Vagina (tissue), 2 donors: ENCODE results near the gene IL22RA1. TPM values are rescaled to one million over a fixed set of nuclear protein-coding genes. Genes with fewer than 3 reads are reported as not detected.

Source experiments
- DNase-seq, 2 donors: peaks; one replicate each; pipeline ENCODE4 v3.0.0-alpha.2; 2017; ENCODE audit errors: extremely low spot score in 2 of 2
- H3K27ac ChIP-seq: fragments of 200-600 bp; sonication (generic); one replicate; pipeline ENCODE4 v1.5.1; 2019
- H3K27me3 ChIP-seq: fragments of 200-600 bp; sonication (generic); one replicate; pipeline ENCODE4 v1.5.1; 2019
- H3K36me3 ChIP-seq, 2 donors: fragments of 200-600 bp; sonication (generic); one replicate each; pipeline ENCODE4 v1.5.1; 2017 to 2019
- H3K4me1 ChIP-seq: fragments of 200-600 bp; sonication (generic); one replicate; pipeline ENCODE4 v1.5.1; 2019
- H3K4me3 ChIP-seq, 2 donors: fragments of 200-600 bp; sonication (generic); 1 replicate in 1 of 2; 2 replicates in 1 of 2; pipeline ENCODE4 v1.5.1; 2016 to 2019
- H3K9me3 ChIP-seq: fragments of 200-600 bp; sonication (generic); one replicate; pipeline ENCODE4 v1.5.1; 2019
- CTCF ChIP-seq, 3 experiments: fragments of 450-650 bp in 2 of 3; fragments of 200-600 bp in 1 of 3; sonication (generic) in 1 of 3; IDR thresholded peaks; one replicate each; pipeline ENCODE4 v1.5.1; 2017 to 2019; ENCODE audit warnings: antibody characterized with exemption in 3 of 3, mild to moderate bottlenecking in 2 of 3, moderate library complexity in 2 of 3
- POLR2A ChIP-seq, 2 donors: fragments of 450-650 bp; IDR thresholded peaks; one replicate each; pipeline ENCODE4 v1.6.1; 2017; ENCODE audit warnings: antibody characterized with exemption in 2 of 2, mild to moderate bottlenecking in 2 of 2, moderate library complexity in 2 of 2
- POLR2AphosphoS5 ChIP-seq, 2 donors: sonication (generic); formaldehyde crosslinking; IDR thresholded peaks; one replicate each; pipeline ENCODE4 v1.9.0; 2017; ENCODE audit warnings: antibody characterized with exemption in 2 of 2, mild to moderate bottlenecking in 2 of 2, low read depth in 1 of 2; ENCODE audit not compliant: insufficient read depth in 1 of 2
- intact Hi-C: fragments of 100-400 bp; cut with DNase I; formaldehyde crosslinking; loops from one replicate; pipeline ENCODE4 v1.15.1; 2023
- total RNA-seq: library from RNA; depleted of rRNA; stranded (reverse); fragments of >200 nt; gene quantifications from one replicate; pipeline ENCODE4 v1.2.3, GENCODE V29; 2016

The IL22RA1 gene
- total RNA-seq, 1 donor from 2014 or later, result 4.2 TPM

- DNase-seq, result no peak
- H3K36me3 ChIP-seq, result no peaks in the 10 kb centered on the region
- intact Hi-C loops, result no loop called here
Observed at GRCh38 chr1:24139222-24139489, 3.8 kb downstream of the IL22RA1 start.

GRCh38 chr1:24138476-24139221 lies 4.3 kb downstream of the IL22RA1 start:
- Histone ChIP-seq H3K4me1 (no peaks in the 10 kb centered on the region), H3K4me3 (no peak overlapping the region), H3K9me3 (no peaks in the 10 kb centered on the region), H3K27ac (no peak overlapping the region), H3K36me3 (no peaks in the 10 kb centered on the region), H3K27me3 (no peaks in the 10 kb centered on the region)
- intact Hi-C loops, result no loop called here
- DNase-seq, result no peak
- no peak for TF ChIP-seq POLR2A (IDR thresholded peaks at IDR 0.05)
- no peak for TF ChIP-seq POLR2AphosphoS5 (IDR thresholded peaks at IDR 0.05; ENCODE audit: insufficient read depth in 1 of 2, low read depth in 1 of 2)
- TF ChIP-seq CTCF (IDR thresholded peaks at IDR 0.05), result no peak

More at GRCh38 chr1:24139222-24139489, 3.8 kb downstream of the IL22RA1 start:
- no peak overlapping the region for H3K27ac ChIP-seq
- H3K9me3 ChIP-seq, result no peaks in the 10 kb centered on the region
- TF ChIP-seq POLR2AphosphoS5 (IDR thresholded peaks at IDR 0.05; ENCODE audit: insufficient read depth in 1 of 2, low read depth in 1 of 2) (no peak), CTCF (IDR thresholded peaks at IDR 0.05) (no peak), POLR2A (IDR thresholded peaks at IDR 0.05) (no peak)
- H3K4me1 ChIP-seq, result no peaks in the 10 kb centered on the region
- no peak overlapping the region for H3K4me3 ChIP-seq
- H3K27me3 ChIP-seq, result no peaks in the 10 kb centered on the region

- intact Hi-C loops, result no loop called here
- H3K27ac ChIP-seq, result no peak overlapping the region
- no peak for DNase-seq
- no peak overlapping the region for H3K4me3 ChIP-seq
- no peaks in the 10 kb centered on the region for H3K27me3 ChIP-seq
- H3K9me3 ChIP-seq, result no peaks in the 10 kb centered on the region
- no peak for TF ChIP-seq CTCF (IDR thresholded peaks at IDR 0.05)
- TF ChIP-seq POLR2A (IDR thresholded peaks at IDR 0.05), result no peak
- no peak for TF ChIP-seq POLR2AphosphoS5 (IDR thresholded peaks at IDR 0.05; ENCODE audit: insufficient read depth in 1 of 2, low read depth in 1 of 2)
- H3K4me1 ChIP-seq, result no peaks in the 10 kb centered on the region
- no peaks in the 10 kb centered on the region for H3K36me3 ChIP-seq
Observed at GRCh38 chr1:24136956-24137539, 5.9 kb downstream of the IL22RA1 start.

GRCh38 chr1:24134376-24134775 lies 8.6 kb downstream of the IL22RA1 start:
- H3K9me3 ChIP-seq, result no peaks in the 10 kb centered on the region
- H3K4me3 ChIP-seq, result no peak overlapping the region
- H3K27ac ChIP-seq, result no peak overlapping the region
- H3K36me3 ChIP-seq, result no peaks in the 10 kb centered on the region
- no peaks in the 10 kb centered on the region for H3K27me3 ChIP-seq
- TF ChIP-seq POLR2A (IDR thresholded peaks at IDR 0.05) (no peak), POLR2AphosphoS5 (IDR thresholded peaks at IDR 0.05; ENCODE audit: insufficient read depth in 1 of 2, low read depth in 1 of 2) (no peak), CTCF (IDR thresholded peaks at IDR 0.05) (no peak)
- DNase-seq, result no peak
- intact Hi-C loops, result loop anchor here (5.0 kb wide), 1 partner anchor 872 kb away; no protein-coding TSS in a partner anchor
- no peaks in the 10 kb centered on the region for H3K4me1 ChIP-seq

- H3K27ac ChIP-seq, result no peak overlapping the region
- no peaks in the 10 kb centered on the region for H3K9me3 ChIP-seq
- H3K4me1 ChIP-seq, result no peaks in the 10 kb centered on the region
- no peak for TF ChIP-seq CTCF (IDR thresholded peaks at IDR 0.05)
- no peaks in the 10 kb centered on the region for H3K27me3 ChIP-seq
- no peaks in the 10 kb centered on the region for H3K36me3 ChIP-seq
- DNase-seq, result no peak
- no peak overlapping the region for H3K4me3 ChIP-seq
- intact Hi-C loops, result loop anchor here (5.0 kb wide), 1 partner anchor 872 kb away; no protein-coding TSS in a partner anchor
Observed at GRCh38 chr1:24133819-24134218, 9.1 kb downstream of the IL22RA1 start.
